Adrenal gland (tissue), 5 donors: ENCODE measurements around the gene CFAP251.

Experiments
- POLR2A ChIP-seq, 2 donors: fragments of 450-650 bp; IDR thresholded peaks; one replicate each; pipeline ENCODE4 v1.6.1; 2017; ENCODE audit warnings: antibody characterized with exemption in 2 of 2, mild to moderate bottlenecking in 2 of 2, moderate library complexity in 1 of 2
- TF ChIP-seq, protein P1 (sequence below), 6 experiments: fragments of 450-650 bp in 4 of 6; fragments of 200-600 bp in 2 of 6; sonication (generic) in 1 of 6; IDR thresholded peaks; 1 replicate in 5 of 6; 2 replicates in 1 of 6; pipeline versions ENCODE4 v1.5.1 to v1.8.0; 2016 to 2021; ENCODE audit warnings: antibody characterized with exemption in 6 of 6, mild to moderate bottlenecking in 2 of 6, moderate library complexity in 1 of 6
- donor health status: DM: no; HTN: no; CAD: no.

DNA sequence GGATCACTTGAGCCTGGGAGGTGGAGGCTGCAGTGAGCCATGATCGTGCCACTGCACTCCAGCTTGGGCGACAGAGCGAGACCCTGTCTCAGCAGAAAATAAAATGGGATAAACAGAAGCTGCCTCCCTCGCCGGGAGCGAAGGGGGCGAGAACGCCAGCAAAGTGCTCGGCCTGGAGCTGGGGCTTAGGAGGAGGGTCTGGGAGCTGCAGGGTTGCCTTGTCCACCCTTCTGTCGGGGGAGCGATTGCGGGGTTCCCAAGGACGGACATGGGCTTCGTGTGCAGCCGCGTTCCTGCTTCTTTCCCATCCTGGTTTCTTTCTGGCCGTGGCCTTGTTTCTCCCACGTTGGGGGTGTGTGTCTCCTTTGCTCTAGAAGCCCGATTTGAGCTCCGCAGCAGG lies 132.3 kb downstream of the CFAP251 start:
- TF ChIP-seq, protein P1, sequence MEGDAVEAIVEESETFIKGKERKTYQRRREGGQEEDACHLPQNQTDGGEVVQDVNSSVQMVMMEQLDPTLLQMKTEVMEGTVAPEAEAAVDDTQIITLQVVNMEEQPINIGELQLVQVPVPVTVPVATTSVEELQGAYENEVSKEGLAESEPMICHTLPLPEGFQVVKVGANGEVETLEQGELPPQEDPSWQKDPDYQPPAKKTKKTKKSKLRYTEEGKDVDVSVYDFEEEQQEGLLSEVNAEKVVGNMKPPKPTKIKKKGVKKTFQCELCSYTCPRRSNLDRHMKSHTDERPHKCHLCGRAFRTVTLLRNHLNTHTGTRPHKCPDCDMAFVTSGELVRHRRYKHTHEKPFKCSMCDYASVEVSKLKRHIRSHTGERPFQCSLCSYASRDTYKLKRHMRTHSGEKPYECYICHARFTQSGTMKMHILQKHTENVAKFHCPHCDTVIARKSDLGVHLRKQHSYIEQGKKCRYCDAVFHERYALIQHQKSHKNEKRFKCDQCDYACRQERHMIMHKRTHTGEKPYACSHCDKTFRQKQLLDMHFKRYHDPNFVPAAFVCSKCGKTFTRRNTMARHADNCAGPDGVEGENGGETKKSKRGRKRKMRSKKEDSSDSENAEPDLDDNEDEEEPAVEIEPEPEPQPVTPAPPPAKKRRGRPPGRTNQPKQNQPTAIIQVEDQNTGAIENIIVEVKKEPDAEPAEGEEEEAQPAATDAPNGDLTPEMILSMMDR (IDR thresholded peaks at IDR 0.05): no peak
- no peak for TF ChIP-seq POLR2A (IDR thresholded peaks at IDR 0.05)
